BJ (cell line): ENCODE results near the gene PSD4. TPM values are rescaled to one million over a fixed set of nuclear protein-coding genes. Genes with fewer than 3 reads are reported as not detected.

Experiments
- CTCF ChIA-PET: fragments of 350-600 bp; formaldehyde crosslinking; extraction: SDS; loops from one replicate; lab custom pipeline; 2021; ENCODE audit warnings: antibody characterized with exemption, inconsistent platforms; lab: Yijun Ruan, JAX
- POLR2A ChIA-PET: fragments of 300-600 bp; sonication (Branson Sonifier 250); formaldehyde crosslinking; extraction: SDS; loops from one replicate; lab custom pipeline; 2021; ENCODE audit warnings: antibody characterized with exemption; lab: Charles Lee
- DNase-seq: peaks from one replicate; pipeline ENCODE4 v3.0.0-alpha.2; 2011; ENCODE audit warnings: low read depth
- H3K27me3 ChIP-seq: 2 replicates; pipeline ENCODE4 v1.6.0; 2011; ENCODE audit warnings: low read length; ENCODE audit not compliant: control insufficient read depth, insufficient read depth
- H3K36me3 ChIP-seq: 2 replicates; pipeline ENCODE4 v1.5.1; 2011; ENCODE audit warnings: low read length; ENCODE audit not compliant: control insufficient read depth, insufficient read depth
- H3K4me3 ChIP-seq: 2 replicates; pipeline ENCODE4 v1.5.1; 2011; ENCODE audit warnings: low read depth, mild to moderate bottlenecking, control low read depth, low read length
- polyA plus RNA-seq: library from polyadenylated mRNA; depleted of rRNA; stranded (reverse); fragments of >200 nt; gene quantifications from 2 replicates; pipeline ENCODE4 v1.2.3, GENCODE V29; 2011
- TF ChIP-seq, protein P1 (sequence below): IDR thresholded peaks from 2 replicates; pipeline ENCODE4 v1.5.1; 2011; ENCODE audit warnings: low read depth, mild to moderate bottlenecking, control low read depth, inconsistent platforms, low read length, moderate library complexity; ENCODE audit not compliant: insufficient read depth

PSD4 gene
- polyA plus RNA-seq, 1 experiment = 1.9 TPM

DNA sequence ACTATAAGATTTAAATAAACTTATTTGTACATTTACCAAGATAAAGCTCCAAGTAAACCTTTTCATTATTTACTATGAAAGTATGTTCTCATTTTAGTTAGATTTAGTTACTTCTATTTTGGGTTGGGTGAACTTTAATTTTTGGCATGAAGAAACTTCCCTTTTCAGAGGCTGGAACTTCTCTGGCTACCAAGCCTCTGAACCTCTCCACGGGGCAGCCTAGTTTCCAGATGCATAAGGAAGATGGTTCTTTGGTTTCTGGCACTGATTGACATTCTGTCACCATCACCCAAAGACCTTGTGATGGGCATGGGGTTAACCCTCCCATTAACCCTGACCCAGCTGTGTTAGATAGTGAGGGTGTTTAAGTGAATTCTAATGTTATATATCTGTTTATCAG, 17.1 kb downstream of the PSD4 start:
- POLR2A ChIA-PET = no interaction called here
- CTCF ChIA-PET = interaction anchor here (1.0 to 15.0 kb wide), 5 partner anchors 8 to 180 kb away, joined by 3 to 213 read pairs (median 6); no protein-coding TSS in a partner anchor
- Histone ChIP-seq H3K27me3 (no peaks in the 10 kb centered on the region), H3K36me3 (no peaks in the 10 kb centered on the region), H3K4me3 (no peak overlapping the region)
- DNase-seq = no peak
- TF ChIP-seq, protein P1, sequence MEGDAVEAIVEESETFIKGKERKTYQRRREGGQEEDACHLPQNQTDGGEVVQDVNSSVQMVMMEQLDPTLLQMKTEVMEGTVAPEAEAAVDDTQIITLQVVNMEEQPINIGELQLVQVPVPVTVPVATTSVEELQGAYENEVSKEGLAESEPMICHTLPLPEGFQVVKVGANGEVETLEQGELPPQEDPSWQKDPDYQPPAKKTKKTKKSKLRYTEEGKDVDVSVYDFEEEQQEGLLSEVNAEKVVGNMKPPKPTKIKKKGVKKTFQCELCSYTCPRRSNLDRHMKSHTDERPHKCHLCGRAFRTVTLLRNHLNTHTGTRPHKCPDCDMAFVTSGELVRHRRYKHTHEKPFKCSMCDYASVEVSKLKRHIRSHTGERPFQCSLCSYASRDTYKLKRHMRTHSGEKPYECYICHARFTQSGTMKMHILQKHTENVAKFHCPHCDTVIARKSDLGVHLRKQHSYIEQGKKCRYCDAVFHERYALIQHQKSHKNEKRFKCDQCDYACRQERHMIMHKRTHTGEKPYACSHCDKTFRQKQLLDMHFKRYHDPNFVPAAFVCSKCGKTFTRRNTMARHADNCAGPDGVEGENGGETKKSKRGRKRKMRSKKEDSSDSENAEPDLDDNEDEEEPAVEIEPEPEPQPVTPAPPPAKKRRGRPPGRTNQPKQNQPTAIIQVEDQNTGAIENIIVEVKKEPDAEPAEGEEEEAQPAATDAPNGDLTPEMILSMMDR = no peak

DNA sequence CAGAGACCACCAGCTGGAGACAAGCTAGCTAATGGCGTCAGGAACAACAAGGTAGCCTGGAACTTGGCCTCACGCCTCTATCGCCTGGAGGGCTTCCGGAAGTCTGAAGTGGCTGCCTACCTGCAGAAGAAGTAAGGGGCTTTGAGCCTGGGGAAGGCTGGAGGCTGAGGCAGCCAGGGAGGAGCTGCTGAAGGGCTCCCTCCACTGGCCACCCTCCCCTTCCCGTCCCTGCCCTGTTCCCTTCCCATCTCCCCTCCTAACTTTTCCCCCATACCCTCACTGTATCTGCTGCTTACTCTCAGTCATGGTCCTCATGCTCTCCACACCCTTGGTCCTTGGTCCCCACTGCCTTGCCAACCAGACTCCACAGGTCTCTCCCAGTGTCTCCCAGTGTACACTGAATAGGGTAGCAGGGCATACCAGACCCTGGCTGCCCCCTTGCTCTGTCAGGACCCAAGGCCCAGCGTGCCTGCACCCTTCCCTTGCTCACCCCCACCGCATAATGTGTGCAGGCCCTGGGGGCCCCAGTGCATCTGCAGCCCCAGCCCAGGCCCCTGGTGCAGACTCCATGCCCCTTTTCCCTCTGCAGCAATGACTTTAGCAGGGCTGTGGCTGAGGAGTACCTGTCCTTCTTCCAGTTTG, 18.8 kb downstream of the PSD4 start:
- POLR2A ChIA-PET = no interaction called here
- no peaks in the 10 kb centered on the region for H3K36me3 ChIP-seq
- TF ChIP-seq, protein P1 = peak; percentile 15; the same call in 1 of the 2 replicates
- CTCF ChIA-PET = interaction anchor here (0.8 to 15.0 kb wide), 5 partner anchors 9 to 52 kb away, joined by 3 to 213 read pairs (median 4); no protein-coding TSS in a partner anchor
- DNase-seq = no peak
- no peaks in the 10 kb centered on the region for H3K27me3 ChIP-seq
- no peak overlapping the region for H3K4me3 ChIP-seq

DNA sequence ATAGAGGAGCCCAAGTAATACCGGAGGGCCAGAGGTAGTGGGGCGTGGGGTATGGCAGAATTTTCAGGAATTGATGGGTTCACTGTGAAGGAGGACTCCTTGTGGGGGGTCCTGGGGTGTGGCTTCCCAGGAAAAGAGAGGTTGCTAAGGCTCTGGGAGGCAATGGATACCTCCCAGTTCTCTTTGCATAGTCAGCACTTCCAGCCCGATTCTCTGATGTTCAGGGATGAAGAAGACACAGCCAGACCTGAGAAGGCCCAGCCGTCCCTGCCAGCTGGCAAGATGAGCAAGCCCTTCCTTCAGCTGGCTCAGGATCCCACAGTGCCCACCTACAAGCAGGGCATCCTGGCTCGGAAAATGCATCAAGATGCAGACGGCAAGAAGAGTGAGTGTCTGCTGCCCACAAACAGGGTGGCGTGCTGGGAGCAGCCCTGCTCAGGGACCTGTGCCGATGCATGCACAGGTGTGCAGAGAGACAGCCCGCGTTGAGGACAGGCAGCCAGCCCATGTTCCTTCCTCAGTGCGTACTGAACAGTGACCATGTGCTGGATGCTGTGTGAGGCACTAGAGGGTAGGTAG, 22.2 kb downstream of the PSD4 start:
- no peak for DNase-seq
- CTCF ChIA-PET = interaction anchor here (0.6 to 15.0 kb wide), 2 partner anchors 56 to 116 kb away, joined by 3 to 213 read pairs; no protein-coding TSS in a partner anchor
- no peaks in the 10 kb centered on the region for H3K27me3 ChIP-seq
- no peak overlapping the region for H3K4me3 ChIP-seq
- TF ChIP-seq, protein P1 = no peak
- POLR2A ChIA-PET = no interaction called here
- H3K36me3 ChIP-seq = no peaks in the 10 kb centered on the region

DNA sequence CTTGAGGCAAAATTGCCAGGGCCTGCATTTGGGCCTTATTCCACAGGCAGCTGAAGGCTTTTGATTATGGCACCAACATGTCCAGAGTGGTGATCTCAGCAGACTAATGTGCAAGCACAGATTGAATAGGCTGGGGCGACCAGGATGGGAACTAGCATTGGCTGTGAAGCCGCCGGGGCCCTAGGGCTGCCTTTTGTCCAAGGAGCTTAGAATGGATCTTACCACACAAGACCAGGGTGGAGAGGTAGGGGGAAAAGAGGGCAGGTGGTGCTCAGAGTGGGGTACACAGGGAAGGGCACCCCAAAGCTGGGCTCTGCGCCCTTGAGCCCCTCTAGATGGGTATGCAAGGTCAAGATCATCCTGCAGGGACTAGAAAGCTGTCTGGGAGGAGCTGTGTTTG, 23.1 kb downstream of the PSD4 start:
- Histone ChIP-seq H3K36me3 (no peaks in the 10 kb centered on the region), H3K27me3 (no peaks in the 10 kb centered on the region), H3K4me3 (no peak overlapping the region)
- ChIA-PET CTCF (interaction anchor here (1.0 to 15.0 kb wide), 3 partner anchors 42 to 193 kb away, joined by 4 to 213 read pairs (median 119); no protein-coding TSS in a partner anchor), POLR2A (no interaction called here)
- no peak for DNase-seq
- TF ChIP-seq, protein P1 = no peak

DNA sequence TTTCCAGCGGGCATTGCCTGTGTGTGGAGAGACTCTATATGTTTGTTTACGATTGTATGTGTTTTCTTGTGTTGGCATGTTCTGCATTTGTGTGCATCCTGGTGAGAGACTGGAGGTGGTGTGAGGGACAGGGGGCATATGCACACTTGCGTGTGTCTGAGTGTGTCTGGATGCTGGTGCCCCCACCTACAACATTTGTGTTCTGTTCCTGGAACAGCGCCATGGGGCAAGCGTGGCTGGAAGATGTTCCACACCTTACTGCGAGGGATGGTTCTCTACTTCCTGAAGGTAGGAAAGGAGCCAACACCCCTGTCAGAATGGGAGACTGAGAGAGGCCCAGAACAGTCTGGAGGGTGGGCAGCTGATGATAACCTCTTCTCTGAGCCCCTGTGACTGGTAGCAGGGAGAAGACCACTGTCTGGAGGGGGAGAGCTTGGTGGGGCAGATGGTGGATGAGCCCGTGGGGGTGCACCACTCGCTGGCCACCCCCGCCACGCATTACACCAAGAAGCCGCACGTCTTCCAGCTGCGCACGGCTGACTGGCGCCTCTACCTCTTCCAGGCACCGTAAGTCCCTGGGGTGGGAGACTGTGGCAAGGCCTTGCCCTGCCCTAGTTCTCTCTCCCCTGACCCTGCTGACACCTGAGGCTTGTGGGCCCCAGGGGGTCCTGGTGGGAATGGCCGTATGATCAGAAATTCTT, 23.7 kb downstream of the PSD4 start:
- CTCF ChIA-PET = interaction anchor here (1.0 to 15.0 kb wide), 11 partner anchors 17 to 193 kb away, joined by 3 to 213 read pairs (median 12); no protein-coding TSS in a partner anchor
- no peak for DNase-seq
- H3K36me3 ChIP-seq = no peaks in the 10 kb centered on the region
- TF ChIP-seq, protein P1 = no peak
- POLR2A ChIA-PET = no interaction called here
- H3K27me3 ChIP-seq = no peaks in the 10 kb centered on the region
- no peak overlapping the region for H3K4me3 ChIP-seq
